HG02870 (cell line): ENCODE data around the gene WDFY2.

Experiments used
- ATAC-seq: cut with Tn5 transposase; IDR thresholded peaks from one replicate; pipeline ENCODE4 v1.9.1; 2021; ENCODE audit warnings: mild to moderate bottlenecking, moderate library complexity; ENCODE audit not compliant: unreplicated experiment

WDFY2 gene

DNA sequence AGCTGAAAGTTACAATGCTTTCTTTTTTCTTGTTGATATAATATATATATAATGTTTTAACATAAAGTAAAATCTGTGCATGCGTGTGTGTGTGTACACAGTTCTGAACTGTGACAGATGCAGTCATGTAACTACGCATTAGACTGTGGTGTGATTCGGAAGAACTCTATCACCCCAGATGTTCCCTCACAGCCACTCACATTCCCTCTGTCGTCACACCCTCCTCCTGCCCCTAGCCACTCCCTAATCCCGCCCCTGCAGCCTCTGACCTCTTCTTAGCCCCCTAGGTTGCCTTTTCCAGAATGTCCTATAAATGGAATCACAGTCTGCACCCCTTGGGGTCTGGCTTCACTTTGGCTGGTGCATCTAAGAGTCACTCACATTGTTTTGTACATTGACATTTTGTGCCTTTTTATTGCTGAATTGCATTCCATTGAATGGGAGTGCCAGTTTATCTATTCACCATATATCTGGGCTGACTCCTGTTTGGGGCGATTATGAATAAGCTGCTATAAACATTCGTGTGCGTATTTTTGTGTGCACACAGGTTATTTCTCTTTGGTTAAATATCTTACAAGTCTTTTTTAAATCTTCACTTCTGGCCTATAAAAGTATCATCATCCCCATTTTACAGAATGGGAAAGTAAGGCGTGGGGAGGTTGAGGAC, 199.3 kb downstream of the WDFY2 start:
- ATAC-seq: no peak

DNA sequence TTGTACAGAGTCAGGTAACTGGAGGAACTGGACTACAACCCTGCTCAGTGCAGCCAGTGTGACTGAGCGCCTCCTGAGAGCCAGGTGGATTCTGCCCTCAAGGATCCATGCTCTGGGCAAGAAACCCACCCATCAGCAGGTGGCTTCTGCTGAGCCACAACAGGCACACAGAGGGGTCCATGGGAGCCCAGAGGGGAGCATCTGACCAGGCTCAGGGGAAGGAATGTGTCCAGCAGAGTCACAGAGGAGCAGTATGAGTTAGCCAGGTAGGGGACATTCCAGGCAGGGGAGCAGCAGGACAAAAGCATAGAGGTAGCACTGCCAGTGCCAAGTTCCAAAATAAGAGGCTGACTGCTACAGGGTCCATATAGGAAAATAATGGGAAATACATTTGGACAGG, 199.8 kb downstream of the WDFY2 start:
- no peak for ATAC-seq

DNA sequence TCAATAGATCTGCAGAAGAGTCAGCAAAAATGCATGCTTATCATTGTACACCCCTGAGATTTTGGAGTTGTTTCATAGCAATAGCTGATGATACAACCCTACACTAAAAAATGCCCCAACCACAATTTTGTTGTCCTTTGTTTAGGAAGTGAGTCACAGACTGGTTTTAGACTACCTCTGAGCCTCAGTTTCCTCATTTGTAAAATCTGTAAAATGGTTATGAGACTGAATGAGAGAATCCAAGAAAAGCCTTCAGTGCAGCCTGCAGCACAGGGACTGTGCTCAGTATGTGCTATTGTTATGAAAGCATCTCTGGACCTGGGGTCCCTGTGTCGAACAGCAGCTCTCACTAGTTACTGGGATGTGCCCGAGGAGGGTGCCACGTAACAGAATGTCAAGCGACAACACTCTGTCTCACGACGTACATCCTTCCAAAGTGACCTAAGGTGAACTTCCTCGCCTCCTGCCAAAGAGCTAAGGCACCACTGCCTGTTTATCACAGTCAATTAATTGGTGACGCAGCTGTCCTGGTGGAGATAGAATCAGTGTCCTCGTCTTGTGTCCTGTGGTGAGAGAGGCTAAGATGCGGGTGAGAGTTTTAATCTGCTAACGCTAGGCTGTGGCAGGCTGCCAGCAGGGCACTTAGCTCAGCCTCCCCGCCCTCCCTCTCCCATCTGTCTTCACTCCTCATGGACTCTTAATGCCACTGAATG, 201.6 kb downstream of the WDFY2 start:
- no peak for ATAC-seq

DNA sequence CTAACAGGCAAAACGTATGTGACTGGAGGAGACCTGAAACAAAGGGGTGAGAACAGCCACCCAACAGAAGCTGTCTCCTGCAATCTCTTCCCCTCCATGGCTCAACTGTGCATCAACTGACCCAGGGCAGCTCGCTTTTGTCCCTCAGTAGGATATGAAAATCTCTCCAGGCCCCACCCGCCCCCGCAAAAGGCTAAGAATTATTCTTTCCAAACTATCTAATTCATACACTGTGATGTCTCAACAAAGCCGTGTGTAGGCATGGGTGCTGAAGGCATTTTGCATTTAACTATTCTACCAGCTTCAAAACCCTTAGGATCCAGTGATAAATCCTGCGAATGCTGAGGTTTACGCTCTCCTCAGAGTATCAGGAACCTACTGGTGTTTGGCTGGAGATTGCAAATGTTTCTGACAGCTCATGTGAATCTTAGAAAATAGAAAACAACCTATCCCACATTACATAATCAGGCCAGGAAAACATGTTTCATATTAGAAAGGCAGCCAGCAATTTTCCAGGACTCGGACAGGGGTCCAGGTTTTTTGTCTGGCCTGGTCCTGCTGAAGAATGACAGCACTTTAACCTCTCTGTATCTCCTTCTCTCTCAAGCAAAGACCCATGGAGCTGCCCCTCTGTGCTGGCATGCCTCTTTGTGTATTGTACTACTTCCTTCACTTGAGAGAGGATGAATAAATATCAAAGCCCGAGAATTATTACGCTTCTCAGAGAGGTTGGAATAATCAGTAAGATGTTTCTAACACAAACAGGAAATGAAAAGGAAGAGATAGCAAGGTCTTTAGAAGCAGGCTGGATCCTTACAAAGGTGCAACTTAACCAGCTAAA, 202.4 kb downstream of the WDFY2 start:
- ATAC-seq: no peak

DNA sequence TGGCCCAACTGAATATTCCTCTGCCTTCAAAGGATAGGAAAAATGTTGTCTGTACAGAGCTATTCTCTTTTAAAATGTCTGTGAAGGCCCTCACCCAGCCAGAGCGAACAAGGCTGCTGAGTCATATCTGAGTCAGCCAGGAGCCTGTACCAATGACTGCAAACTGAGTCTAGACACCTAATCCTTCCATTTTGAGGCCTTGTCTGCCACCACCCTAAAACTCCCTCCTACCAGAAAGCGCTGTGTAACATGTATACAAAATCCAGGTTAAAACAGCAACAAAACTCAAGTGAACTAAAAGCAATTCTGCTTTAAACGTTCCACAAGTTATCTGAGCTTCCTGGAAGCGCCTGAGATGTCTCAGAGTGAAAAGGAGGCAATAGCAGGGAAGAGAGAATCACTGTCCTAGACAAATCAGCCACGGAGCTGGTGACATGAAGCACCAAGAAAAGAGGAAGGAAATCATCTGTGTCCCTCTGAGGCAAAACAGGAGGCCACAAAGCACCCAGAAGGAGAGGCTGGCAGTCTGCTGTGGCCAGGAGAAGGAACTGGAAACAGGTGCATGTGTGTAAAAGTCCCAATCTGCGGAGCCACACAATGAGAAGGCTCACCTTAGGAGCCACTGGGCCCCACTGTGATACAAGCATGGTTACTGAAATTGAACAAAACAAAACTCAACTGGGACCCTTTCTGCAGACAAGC, 209.5 kb downstream of the WDFY2 start:
- peak; percentile 67 for ATAC-seq

DNA sequence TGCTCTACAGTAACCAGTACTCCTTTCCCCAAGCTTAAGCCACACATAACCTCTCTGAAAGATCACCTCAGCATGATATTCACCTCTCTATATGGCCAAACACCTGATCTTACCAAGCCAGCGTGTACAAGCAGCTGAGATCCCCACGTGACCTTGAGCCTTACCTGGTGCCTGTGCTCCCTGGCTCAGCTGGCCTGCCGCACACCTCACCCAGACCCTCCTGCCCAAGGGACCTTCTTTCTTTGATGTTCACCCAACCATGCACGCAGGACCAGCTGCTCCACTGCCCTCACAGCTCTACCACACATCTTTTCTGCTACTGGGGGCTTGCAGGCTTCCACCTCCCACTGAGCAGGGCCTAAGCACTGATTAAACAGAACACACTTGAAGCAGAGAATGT, 210.7 kb downstream of the WDFY2 start:
- no peak for ATAC-seq

DNA sequence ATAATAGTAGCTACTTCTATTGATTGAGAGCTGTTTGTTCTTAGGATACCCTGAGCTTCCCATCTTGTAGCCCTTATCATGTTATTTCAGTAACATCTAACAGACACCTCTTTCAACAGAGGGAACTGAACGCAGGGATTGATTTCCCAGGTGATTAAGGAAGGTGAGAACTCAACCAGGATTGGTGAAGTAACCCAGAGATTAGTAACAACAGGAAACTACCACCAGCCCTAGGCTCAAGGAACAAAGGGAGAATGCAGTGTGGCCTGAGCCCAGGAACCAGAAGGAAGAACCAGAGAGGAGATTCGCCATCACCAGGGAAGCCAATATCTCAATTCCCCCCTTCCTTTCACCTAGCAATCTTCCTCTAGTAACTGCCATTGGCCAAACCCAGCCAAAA, 211.2 kb downstream of the WDFY2 start:
- ATAC-seq: no peak

DNA sequence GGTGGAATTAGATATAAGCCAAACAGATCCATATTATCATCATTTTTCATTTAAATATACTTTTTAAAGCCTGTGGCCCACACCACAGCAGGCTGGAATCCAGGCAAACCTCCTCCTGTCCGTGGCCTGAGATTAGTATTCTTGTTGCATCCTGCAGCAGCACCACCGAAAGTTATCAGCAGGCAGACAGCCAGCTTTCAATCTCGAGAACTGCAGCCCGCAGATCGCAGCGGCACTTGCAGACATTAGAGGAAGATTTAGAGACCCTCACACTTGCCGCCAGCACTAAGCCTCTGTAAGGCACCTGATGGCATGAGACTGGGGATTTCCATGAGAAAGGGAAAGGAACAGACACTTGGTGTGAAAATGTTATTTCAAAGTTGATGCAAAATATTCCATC, 212.3 kb downstream of the WDFY2 start:
- no peak for ATAC-seq

DNA sequence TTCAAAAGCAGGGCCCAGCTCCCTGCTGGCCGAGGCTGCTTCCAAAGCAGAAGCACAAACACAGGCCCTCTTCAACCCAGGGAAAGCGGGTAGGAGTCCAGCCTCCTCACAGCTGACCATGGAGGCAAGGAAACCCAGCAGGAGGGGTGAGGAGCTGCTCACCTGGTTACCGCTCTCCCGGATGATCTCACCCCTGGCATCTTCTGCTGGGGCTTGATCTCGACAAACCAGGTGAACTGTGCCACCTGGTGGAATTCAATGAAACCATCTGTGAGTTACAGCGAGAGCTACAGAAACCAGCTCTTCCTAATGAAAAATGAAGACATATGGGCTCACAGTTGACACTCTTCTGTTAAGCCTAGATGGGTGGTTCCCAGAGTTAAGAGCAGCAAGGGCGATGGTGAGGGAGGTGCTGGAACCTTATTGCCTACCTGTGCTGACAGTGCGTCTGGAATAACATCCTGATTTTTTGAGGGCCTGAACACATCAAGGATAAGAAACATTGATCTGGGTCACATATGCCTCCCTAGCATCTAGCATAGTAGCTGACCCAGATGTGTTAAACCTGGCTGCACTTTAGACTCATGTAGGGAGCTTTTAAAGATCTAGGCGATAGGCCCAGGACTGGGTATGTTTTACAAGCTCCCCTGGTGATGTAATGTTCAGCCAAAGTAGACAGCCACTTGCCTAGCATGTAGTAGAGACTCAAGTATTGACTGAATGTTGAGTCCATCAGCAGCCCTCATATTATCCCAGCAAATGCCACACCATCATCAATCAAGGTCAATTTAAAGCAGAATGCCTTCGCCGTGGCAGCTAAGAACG, 213.6 kb downstream of the WDFY2 start:
- ATAC-seq: no peak

DNA sequence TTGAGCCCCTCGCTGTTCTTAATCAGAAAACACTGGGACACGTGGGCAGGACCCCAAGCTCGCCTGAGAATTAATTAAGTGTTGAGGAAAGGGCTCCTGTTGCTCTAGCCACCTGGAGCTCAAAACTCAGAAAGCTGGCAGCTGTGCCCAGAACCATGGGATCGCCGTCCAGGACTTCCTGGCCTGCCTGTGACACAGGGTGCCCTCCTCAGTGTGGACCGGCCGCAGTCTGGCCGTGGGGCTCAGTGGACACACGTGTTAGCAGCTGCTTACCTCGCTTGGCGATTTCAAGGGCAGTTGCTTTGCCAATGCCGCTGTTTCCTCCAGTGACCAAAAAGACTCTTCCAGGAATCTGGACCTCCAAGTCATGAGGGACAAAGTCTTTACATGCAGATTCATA, 215.0 kb downstream of the WDFY2 start:
- no peak for ATAC-seq

DNA sequence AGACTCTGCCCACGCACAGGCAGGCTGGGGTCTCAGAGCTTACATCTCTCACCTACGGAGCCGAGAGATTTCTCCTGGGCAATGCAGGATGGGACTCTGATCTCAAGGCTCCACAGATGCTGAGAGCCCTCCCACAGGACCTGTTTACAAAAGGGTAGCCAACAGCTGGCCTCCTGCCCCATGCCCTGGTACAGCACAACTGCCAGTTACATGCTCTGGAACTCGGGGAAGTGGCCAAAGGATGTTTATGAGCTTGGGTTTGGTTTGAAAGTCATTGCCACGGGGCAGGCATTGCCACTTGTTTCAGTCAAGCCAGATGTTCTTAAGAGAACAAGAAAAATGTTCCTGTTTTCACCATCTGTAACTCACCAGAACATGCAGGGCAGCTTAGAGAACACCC, 216.2 kb downstream of the WDFY2 start:
- ATAC-seq: no peak

DNA sequence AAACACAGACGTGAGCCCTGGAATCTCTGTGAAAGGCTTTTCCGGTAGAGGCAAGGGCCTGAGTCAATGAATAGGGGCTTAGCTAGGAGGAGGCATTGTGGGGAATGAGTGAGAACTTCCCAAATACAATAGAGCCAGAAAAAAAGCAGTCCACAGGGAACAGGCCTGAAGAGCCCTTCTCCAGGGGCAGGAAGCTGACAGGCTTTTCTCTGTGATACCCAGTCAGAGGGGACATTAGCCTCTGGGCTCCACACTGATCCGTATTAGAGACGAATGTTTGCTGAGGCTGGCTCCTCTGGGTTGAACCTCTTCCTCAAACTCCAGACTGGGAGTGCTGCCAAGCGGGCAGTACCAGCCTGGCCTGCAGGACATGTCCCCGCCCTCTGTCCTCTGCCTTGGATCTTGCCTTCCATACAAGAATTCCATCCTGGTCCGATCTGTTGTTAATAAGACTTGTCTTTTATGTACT, 217.4 kb downstream of the WDFY2 start:
- ATAC-seq: no peak

DNA sequence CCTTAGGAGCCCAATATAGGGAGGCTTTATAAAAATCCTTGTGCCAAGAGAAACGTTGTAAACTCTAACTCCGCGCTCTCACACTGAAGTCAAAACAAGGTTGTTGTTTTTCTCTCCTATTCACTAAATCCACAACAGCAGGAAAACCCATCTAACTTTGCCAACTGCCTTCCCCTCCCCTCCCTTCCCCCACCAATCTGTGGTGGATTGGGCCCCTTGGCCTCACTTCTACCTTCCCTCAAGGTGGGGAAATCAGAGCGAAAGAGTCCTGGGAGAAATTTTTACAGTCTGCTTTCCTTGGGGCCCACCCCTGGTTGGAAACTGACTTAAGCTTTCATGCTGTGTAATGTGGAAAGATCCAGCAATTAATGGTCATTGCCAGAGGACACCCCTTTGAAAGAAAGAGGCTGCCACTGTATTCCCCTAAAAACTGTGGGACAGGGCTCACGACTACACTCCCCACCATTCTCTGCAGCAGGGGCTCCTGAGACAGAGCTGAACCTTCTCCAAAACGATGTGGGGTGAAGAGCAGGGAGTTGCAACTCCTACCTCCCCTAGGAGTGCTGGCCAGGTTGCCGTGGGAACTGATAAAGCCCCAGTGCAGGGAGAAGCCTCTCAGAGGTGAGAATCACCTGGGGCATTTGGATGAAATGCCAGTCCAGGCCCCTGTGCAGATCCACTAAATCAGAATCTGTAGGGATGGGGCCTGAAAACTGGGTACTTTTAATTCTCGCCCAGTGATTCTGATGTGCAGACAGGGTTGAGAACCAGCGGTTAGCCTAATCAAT, 218.6 kb downstream of the WDFY2 start:
- no peak for ATAC-seq

DNA sequence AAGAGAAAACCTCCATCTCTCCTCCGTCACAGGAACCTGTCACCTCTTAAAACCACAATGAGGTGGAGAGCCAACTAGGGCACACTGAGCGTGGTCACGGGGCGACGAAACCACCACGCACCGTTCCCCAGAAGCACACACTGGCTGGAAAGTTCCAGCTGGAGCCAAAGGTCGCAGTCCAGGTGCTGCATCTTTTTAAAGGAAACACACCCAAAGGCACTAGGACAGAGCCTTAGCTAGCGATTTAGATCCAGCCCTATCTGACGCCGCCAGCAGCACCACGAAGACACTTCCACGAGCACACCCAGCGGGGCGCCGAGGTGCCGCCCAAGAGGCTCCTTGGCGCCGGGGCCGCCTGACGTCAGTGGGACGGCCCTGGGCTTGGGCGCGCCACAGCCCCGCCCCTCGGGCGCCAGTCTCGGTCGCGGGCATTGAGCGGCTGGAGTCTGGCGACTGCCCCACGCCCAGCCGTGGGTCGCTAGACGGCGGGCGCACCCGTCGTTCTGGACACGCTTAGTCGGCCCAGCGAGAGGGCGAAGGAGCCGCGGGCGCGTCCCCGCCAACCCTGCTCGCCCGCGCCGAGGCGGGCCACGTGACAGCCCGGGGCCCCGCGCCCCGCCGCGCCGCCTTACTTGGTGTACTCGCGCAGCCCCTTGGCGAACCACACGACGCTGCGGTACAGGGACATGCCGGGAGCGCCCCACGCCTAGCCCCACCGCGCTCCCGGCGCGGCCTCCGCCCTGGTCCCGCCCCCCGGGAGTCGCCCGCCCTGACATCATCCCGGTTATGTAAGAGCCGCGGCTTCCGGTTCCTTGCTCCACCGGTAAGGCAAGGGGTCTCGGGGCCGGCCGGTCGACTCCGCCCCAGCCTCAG, 219.4 kb downstream of the WDFY2 start, which contains the start of gene DHRS12:
DHRS12 (minus strand) TSS at position 742 of the 873 bp plus-strand sequence. CDS start 4,504 bp downstream, outside the sequence.
- peak; percentile 85 for ATAC-seq

DNA sequence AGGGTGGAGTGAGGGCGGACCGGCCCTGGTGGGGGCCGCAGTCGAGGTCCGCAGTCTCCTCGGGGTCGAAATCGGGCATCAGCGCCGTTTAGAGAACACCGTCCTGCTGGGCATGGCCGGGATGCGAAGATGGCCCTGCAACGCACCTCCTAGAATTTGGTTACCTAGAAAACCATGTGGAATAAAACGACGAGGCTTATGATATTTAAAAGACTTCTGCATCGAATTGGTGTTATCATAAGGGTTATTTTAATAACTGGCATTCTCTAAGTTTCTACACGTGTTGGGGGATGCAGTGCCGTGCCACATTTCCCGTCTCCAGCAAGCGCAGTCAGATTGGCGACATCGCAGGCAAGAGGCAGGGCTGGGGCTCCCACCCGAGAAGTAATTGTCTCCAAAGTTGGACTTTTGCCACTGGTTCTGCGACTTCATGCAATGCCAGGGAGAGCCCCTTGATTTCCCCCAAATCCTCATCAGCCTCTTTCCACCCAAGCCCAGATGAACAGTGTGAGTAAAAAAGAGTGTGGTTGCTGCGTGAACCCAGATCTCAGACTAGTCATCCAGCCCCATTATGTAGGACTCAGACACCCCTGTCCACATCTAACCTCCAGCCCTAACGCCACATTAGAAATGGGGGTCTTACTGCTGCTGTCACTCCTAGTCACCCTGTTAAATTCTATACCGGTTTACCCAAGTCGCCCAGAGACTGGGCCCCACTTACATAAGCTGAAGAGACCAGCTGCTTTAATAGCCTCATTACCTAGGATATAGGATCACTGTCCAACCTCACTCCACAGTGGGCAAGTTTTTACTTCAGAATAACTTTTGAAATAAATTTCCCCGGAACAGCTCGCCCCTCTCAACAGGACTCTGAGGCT, 220.3 kb downstream of the WDFY2 start:
- no peak for ATAC-seq

DNA sequence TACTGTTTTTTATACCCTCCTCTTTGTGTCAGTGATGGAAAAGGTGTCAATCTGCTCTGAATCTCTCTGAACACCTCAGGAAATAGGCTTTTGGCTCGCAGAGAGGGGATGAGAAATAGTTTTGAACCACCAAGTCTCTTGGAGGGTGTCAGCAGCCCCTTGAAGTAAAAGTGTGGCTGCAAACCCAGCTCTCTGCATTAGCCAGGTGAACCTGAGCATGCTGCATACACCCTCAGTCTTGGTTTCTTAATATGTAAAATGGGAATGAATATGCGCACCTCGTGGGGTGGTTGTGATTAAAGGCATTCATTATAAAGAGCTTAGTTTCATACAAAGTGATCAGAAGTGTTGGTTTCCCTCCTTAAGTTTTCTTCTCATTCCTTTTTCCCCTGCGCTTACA, 221.1 kb downstream of the WDFY2 start:
- ATAC-seq: no peak

DNA sequence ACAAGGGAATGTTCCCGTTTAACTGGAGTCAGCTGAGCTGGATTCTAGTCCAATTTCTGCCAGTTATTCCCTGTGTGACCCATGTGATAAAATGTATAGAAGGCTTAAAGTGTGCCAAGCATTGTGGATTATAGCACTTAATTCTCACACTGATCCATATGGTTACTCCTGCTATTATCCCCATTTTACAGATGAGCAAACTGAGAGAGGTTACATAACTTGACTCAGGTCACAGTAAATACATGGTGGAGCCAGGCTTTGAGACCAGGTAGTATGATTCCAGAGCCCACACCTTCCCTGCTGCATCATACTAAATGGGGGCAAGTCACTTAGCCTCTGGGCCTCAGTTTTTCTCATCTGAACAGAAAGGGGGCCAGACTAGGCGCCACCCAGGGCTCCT, 221.7 kb downstream of the WDFY2 start:
- no peak for ATAC-seq
